ENCODE results near the gene RBFOX2. TPM values are rescaled to one million over a fixed set of nuclear protein-coding genes. Genes with fewer than 3 reads are reported as not detected.

The RBFOX2 gene
- total and polyA plus RNA-seq, 2 of the 13 experiments (the other 11 are each of a cell fraction or from before 2014, with no cell fraction given): 37.3 to 40.4 TPM

GRCh38 chr22:36039125-36039524 is 10.5 kb upstream of the RBFOX2 start:
- FAIRE-seq: no peak
- ChIA-PET CTCF (ENCODE audit: low intra/inter-chr PET ratio, low total read pairs) (no interaction called here), POLR2A (no interaction called here)
- Histone ChIP-seq H3K36me3 (replicated peaks in 1 of 2; ENCODE audit: control insufficient read depth in 1 of 2, insufficient read depth in 2 of 2, low read length in 2 of 2) (no peaks in the 10 kb centered on the region), H3K27ac (ENCODE audit: extremely low read length, insufficient read depth, low read length) (no peak overlapping the region), H3K79me2 (ENCODE audit: insufficient read depth, low read length) (no peaks in the 10 kb centered on the region), H3K4me2 (ENCODE audit: low read depth, low read length) (no peak overlapping the region), H4K20me1 (ENCODE audit: insufficient read depth, low read length) (no peaks in the 10 kb centered on the region), H3K9me3 (ENCODE audit: low read length) (no peaks in the 10 kb centered on the region), H3K9ac (ENCODE audit: insufficient read depth, low read depth, low read length) (no peak overlapping the region), H3K27me3 (ENCODE audit: control insufficient read depth in 1 of 2, insufficient read depth in 2 of 2, low read length in 2 of 2) (peaks cover 1 to 4% of the 10 kb centered on the region in 2 experiments; a peak in 2 of 5 replicates), H3K4me1 (ENCODE audit: insufficient read depth, low read length) (peaks cover 32% of the 10 kb centered on the region), H2AFZ (ENCODE audit: low read length) (no peak overlapping the region), H3K4me3 (replicated peaks in 1 of 3; ENCODE audit: insufficient read depth in 1 of 3, low read depth in 2 of 3, low read length in 3 of 3) (no peak overlapping the region)
- WGBS (ENCODE audit: low lambda C conversion rate): 43% methylated on average over 3 of the region's 3 CpGs
- no peak for ATAC-seq
- intact Hi-C loops (cut with micrococcal nuclease; ENCODE audit: unreplicated experiment): no loop called here
- no TSS peak for BruUV-seq (replicated peaks)
- in situ Hi-C loops (cut with HindIII; ENCODE audit: extremely low pct_ligation_motif_present, low pct_unique_long_range_greater_than_20kb): no loop called here
- TF ChIP-seq ELF3 (CRISPR knock-in tag; IDR thresholded peaks at IDR 0.05) (no peak), ZNF33A (CRISPR knock-in tag; IDR thresholded peaks at IDR 0.05; ENCODE audit: borderline replicate concordance) (no peak), THRA (CRISPR knock-in tag; IDR thresholded peaks at IDR 0.05; ENCODE audit: borderline replicate concordance) (no peak), ZNF510 (CRISPR knock-in tag; IDR thresholded peaks at IDR 0.05; ENCODE audit: low read depth) (no peak), ZFP91 (CRISPR knock-in tag; IDR thresholded peaks at IDR 0.05; ENCODE audit: borderline replicate concordance) (no peak), CEBPB (IDR thresholded peaks at IDR 0.05; ENCODE audit: borderline replicate concordance, low read depth, low read length) (peak; percentile 59), JUN (CRISPR knock-in tag; IDR thresholded peaks at IDR 0.05) (no peak), ZNF780A (CRISPR knock-in tag; IDR thresholded peaks at IDR 0.05) (no peak)
- DNase-seq (ENCODE audit: low spot score): no peak
